ENCODE measurements around the gene TUBB4A. TPM values are rescaled to one million over a fixed set of nuclear protein-coding genes. Genes with fewer than 3 reads are reported as not detected.
"Not testable (repeated sequence)": the region's sequence is repeated elsewhere in the genome, so short reads cannot be mapped to it uniquely, and the experiment has no call there.

Gene TUBB4A
- polyA plus RNA-seq (17.8 and 25.9 TPM in 2 replicates), polyA minus RNA-seq (69.4 and 75.8 TPM in 2 replicates)

GRCh38 chr19:6501740-6502648 lies at the start of gene TUBB4A:
TUBB4A (minus strand) TSS chr19:6502309; CDS start chr19:6502212, 97 bp downstream.
- H3K4me3 ChIP-seq (ENCODE audit: low read length), result peak within 1 kb of the TSS; percentile 97
- H3K36me3 ChIP-seq (ENCODE audit: insufficient read depth, low read length), result no peaks in the 10 kb centered on the region
- H4K20me1 ChIP-seq (ENCODE audit: insufficient read depth), result no peaks in the 10 kb centered on the region
- H3K79me2 ChIP-seq (replicated peaks; ENCODE audit: insufficient read depth, low read length), result peaks cover 7% of the 10 kb centered on the region
- peak; percentile 59 for TF ChIP-seq TAF1 (IDR thresholded peaks at IDR 0.05; ENCODE audit: low read depth)
- peak; percentile 48 for TF ChIP-seq SMC3 (conservative IDR thresholded peaks at IDR 0.05; ENCODE audit: poor library complexity)
- TF ChIP-seq EZH2 (IDR thresholded peaks at IDR 0.05; ENCODE audit: borderline replicate concordance, insufficient read depth, low read length, poor library complexity, severe bottlenecking), result no peak
- no peak for TF ChIP-seq CTCF (IDR thresholded peaks at IDR 0.05; ENCODE audit: poor library complexity, severe bottlenecking)
- TF ChIP-seq EP300 (conservative IDR thresholded peaks at IDR 0.05; ENCODE audit: poor library complexity, severe bottlenecking), result peak; percentile 23
- TF ChIP-seq POLR2AphosphoS5 (IDR thresholded peaks at IDR 0.05), result peak; percentile 90
- peak; percentile 59 for TF ChIP-seq MXI1 (conservative IDR thresholded peaks at IDR 0.05; ENCODE audit: poor library complexity, severe bottlenecking)
- TF ChIP-seq REST (IDR thresholded peaks at IDR 0.05; ENCODE audit: borderline replicate concordance), result peak; percentile 73
- peak; percentile 21 for TF ChIP-seq RAD21 (conservative IDR thresholded peaks at IDR 0.05)
- peak within 1 kb of the TSS; percentile 55 for H3K27ac ChIP-seq (ENCODE audit: low read length)
- peak within 1 kb of the TSS; percentile 57 for H3K4me2 ChIP-seq (ENCODE audit: low read length)
- H2AFZ ChIP-seq (ENCODE audit: low read depth, low read length), result peak within 1 kb of the TSS; percentile 90
- H3F3A ChIP-seq (ENCODE audit: insufficient read depth, low read length, poor library complexity, severe bottlenecking), result no peaks in the 10 kb centered on the region
- peak within 1 kb of the TSS; percentile 96 for H3K9ac ChIP-seq (ENCODE audit: low read length)
- no peaks in the 10 kb centered on the region for H3K9me3 ChIP-seq (ENCODE audit: low read length)
- H3K27me3 ChIP-seq (ENCODE audit: insufficient read depth, low read depth, low read length), result no peaks in the 10 kb centered on the region
- H3K9me2 ChIP-seq (ENCODE audit: insufficient read depth, low read length), result no peaks in the 10 kb centered on the region

GRCh38 chr19:6551091-6551490 lies 49.0 kb upstream of the TUBB4A start:
- Histone ChIP-seq H2AFZ (ENCODE audit: low read depth, low read length) (no peak overlapping the region), H3K27me3 (ENCODE audit: insufficient read depth, low read depth, low read length) (no peaks in the 10 kb centered on the region), H3K27ac (ENCODE audit: low read length) (no peak overlapping the region), H3K9ac (ENCODE audit: low read length) (no peak overlapping the region), H3K9me2 (ENCODE audit: insufficient read depth, low read length) (no peaks in the 10 kb centered on the region), H4K20me1 (ENCODE audit: insufficient read depth) (no peaks in the 10 kb centered on the region), H3K79me2 (replicated peaks; ENCODE audit: insufficient read depth, low read length) (no peaks in the 10 kb centered on the region), H3F3A (ENCODE audit: insufficient read depth, low read length, poor library complexity, severe bottlenecking) (no peaks in the 10 kb centered on the region), H3K9me3 (ENCODE audit: low read length) (no peaks in the 10 kb centered on the region), H3K36me3 (ENCODE audit: insufficient read depth, low read length) (no peaks in the 10 kb centered on the region), H3K4me2 (ENCODE audit: low read length) (no peak overlapping the region), H3K4me3 (ENCODE audit: low read length) (no peak overlapping the region)
- TF ChIP-seq POLR2AphosphoS5 (IDR thresholded peaks at IDR 0.05), result no peak
- no peak for TF ChIP-seq SMC3 (conservative IDR thresholded peaks at IDR 0.05; ENCODE audit: poor library complexity)
- no peak for TF ChIP-seq RAD21 (conservative IDR thresholded peaks at IDR 0.05)

- not testable (repeated sequence) for H3K4me2 ChIP-seq (ENCODE audit: low read length); H3K9me3 ChIP-seq (ENCODE audit: low read length); H2AFZ ChIP-seq (ENCODE audit: low read depth, low read length); H3K79me2 ChIP-seq (replicated peaks; ENCODE audit: insufficient read depth, low read length); H3K27me3 ChIP-seq (ENCODE audit: insufficient read depth, low read depth, low read length); H3K27ac ChIP-seq (ENCODE audit: low read length); H3K4me3 ChIP-seq (ENCODE audit: low read length); H3K36me3 ChIP-seq (ENCODE audit: insufficient read depth, low read length); H3F3A ChIP-seq (ENCODE audit: insufficient read depth, low read length, poor library complexity, severe bottlenecking); H4K20me1 ChIP-seq (ENCODE audit: insufficient read depth); H3K9me2 ChIP-seq (ENCODE audit: insufficient read depth, low read length); H3K9ac ChIP-seq (ENCODE audit: low read length)
Observed at GRCh38 chr19:6550679-6551078, 48.6 kb upstream of the TUBB4A start.

Data from neural cell (in vitro differentiated cells).